ENCODE data around the gene SERPINB5. TPM values are rescaled to one million over a fixed set of nuclear protein-coding genes. Genes with fewer than 3 reads are reported as not detected.

Gene SERPINB5
- polyA plus RNA-seq, 1 experiment, result not detected

- DNase-seq (ENCODE audit: low read depth), result no peak
- Histone ChIP-seq H3K27me3 (ENCODE audit: control insufficient read depth, insufficient read depth, low read length) (peaks cover 4% of the 10 kb centered on the region; the same call in 1 of the 2 replicates), H3K4me3 (ENCODE audit: low read depth, low read length) (no peak overlapping the region), H3K36me3 (ENCODE audit: control insufficient read depth, insufficient read depth, low read length) (no peaks in the 10 kb centered on the region)
- CTCF ChIA-PET, result interaction anchor here (1.3 kb wide), 1 partner anchor 27 kb away, joined by 3 read pairs; no protein-coding TSS in a partner anchor
- TF ChIP-seq, protein P1, sequence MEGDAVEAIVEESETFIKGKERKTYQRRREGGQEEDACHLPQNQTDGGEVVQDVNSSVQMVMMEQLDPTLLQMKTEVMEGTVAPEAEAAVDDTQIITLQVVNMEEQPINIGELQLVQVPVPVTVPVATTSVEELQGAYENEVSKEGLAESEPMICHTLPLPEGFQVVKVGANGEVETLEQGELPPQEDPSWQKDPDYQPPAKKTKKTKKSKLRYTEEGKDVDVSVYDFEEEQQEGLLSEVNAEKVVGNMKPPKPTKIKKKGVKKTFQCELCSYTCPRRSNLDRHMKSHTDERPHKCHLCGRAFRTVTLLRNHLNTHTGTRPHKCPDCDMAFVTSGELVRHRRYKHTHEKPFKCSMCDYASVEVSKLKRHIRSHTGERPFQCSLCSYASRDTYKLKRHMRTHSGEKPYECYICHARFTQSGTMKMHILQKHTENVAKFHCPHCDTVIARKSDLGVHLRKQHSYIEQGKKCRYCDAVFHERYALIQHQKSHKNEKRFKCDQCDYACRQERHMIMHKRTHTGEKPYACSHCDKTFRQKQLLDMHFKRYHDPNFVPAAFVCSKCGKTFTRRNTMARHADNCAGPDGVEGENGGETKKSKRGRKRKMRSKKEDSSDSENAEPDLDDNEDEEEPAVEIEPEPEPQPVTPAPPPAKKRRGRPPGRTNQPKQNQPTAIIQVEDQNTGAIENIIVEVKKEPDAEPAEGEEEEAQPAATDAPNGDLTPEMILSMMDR (IDR thresholded peaks at IDR 0.05; ENCODE audit: insufficient read depth, low read depth, low read length), result no peak
- POLR2A ChIA-PET, result no interaction called here
Observed at GRCh38 chr18:63480915-63481314, 4.2 kb downstream of the SERPINB5 start.

GRCh38 chr18:63487676-63488075 is 10.9 kb downstream of the SERPINB5 start:
- TF ChIP-seq, protein P1 (IDR thresholded peaks at IDR 0.05; ENCODE audit: insufficient read depth, low read depth, low read length), result no peak
- H3K4me3 ChIP-seq (ENCODE audit: low read depth, low read length), result no peak overlapping the region
- CTCF ChIA-PET, result interaction anchor here (0.6 to 1.4 kb wide), 5 partner anchors 8 to 202 kb away, joined by 3 to 7 read pairs (median 4); partner anchors contain the start of gene SERPINB5
- POLR2A ChIA-PET, result no interaction called here
- DNase-seq (ENCODE audit: low read depth), result no peak
- peaks cover 5% of the 10 kb centered on the region for H3K27me3 ChIP-seq (ENCODE audit: control insufficient read depth, insufficient read depth, low read length)
- H3K36me3 ChIP-seq (ENCODE audit: control insufficient read depth, insufficient read depth, low read length), result no peaks in the 10 kb centered on the region

GRCh38 chr18:63488160-63488559 is 11.4 kb downstream of the SERPINB5 start:
- H3K36me3 ChIP-seq (ENCODE audit: control insufficient read depth, insufficient read depth, low read length), result no peaks in the 10 kb centered on the region
- CTCF ChIA-PET, result interaction anchor here (0.6 to 1.4 kb wide), 3 partner anchors 8 to 201 kb away, joined by 4 read pairs; no protein-coding TSS in a partner anchor
- no peak overlapping the region for H3K4me3 ChIP-seq (ENCODE audit: low read depth, low read length)
- DNase-seq (ENCODE audit: low read depth), result no peak
- POLR2A ChIA-PET, result interaction anchor here (0.6 kb wide), 1 partner anchor 1067 kb away, joined by 6 read pairs; no protein-coding TSS in a partner anchor
- peaks cover 5% of the 10 kb centered on the region for H3K27me3 ChIP-seq (ENCODE audit: control insufficient read depth, insufficient read depth, low read length)
- TF ChIP-seq, protein P1 (IDR thresholded peaks at IDR 0.05; ENCODE audit: insufficient read depth, low read depth, low read length), result no peak

- H3K4me3 ChIP-seq (ENCODE audit: low read depth, low read length), result no peak overlapping the region
- peaks cover 3% of the 10 kb centered on the region; the same call in 1 of the 2 replicates for H3K27me3 ChIP-seq (ENCODE audit: control insufficient read depth, insufficient read depth, low read length)
- ChIA-PET POLR2A (no interaction called here), CTCF (interaction anchor here (1.9 to 3.5 kb wide), 3 partner anchors 10 to 18 kb away, joined by 5 to 23 read pairs (median 10); no protein-coding TSS in a partner anchor)
- TF ChIP-seq, protein P1 (IDR thresholded peaks at IDR 0.05; ENCODE audit: insufficient read depth, low read depth, low read length), result no peak
- DNase-seq (ENCODE audit: low read depth), result no peak
- no peaks in the 10 kb centered on the region for H3K36me3 ChIP-seq (ENCODE audit: control insufficient read depth, insufficient read depth, low read length)
Observed at GRCh38 chr18:63492851-63493250, 16.1 kb downstream of the SERPINB5 start.

DNA sequence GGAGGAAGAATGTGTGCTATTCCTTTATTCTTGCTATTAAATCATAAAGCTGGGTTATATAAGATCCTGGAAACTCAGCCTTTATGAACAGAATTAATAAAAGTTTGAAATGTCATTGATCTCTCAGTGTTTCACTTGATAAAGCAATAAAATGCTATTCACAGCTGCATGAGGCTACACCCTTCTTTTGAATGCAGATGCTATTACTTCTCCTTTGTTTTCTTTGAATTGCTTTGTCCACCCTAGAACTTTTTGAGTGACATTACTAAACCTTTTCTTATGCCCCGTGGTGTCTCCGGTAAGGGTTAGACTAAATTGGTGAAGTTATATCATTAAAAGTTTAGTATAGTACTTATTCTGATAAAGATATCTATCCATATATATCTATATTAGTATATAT is 18.9 kb downstream of the SERPINB5 start:
- no peaks in the 10 kb centered on the region for H3K36me3 ChIP-seq (ENCODE audit: control insufficient read depth, insufficient read depth, low read length)
- no peak for DNase-seq (ENCODE audit: low read depth)
- ChIA-PET CTCF (interaction anchor here (0.6 to 5.1 kb wide), 5 partner anchors 8 to 945 kb away, joined by 3 to 21 read pairs (median 4); no protein-coding TSS in a partner anchor), POLR2A (no interaction called here)
- H3K4me3 ChIP-seq (ENCODE audit: low read depth, low read length), result no peak overlapping the region
- TF ChIP-seq, protein P1 (IDR thresholded peaks at IDR 0.05; ENCODE audit: insufficient read depth, low read depth, low read length), result no peak
- peaks cover 2% of the 10 kb centered on the region; the same call in 1 of the 2 replicates for H3K27me3 ChIP-seq (ENCODE audit: control insufficient read depth, insufficient read depth, low read length)

Measured in BJ (cell line).